ENCODE data around the gene CCM2L. TPM values are rescaled to one million over a fixed set of nuclear protein-coding genes. Genes with fewer than 3 reads are reported as not detected.

CCM2L gene
- total and polyA plus RNA-seq, 2 experiments from 2014 or later: 4.9 to 13.3 TPM

GRCh38 chr20:32036716-32037485, 26.7 kb downstream of the CCM2L start:
- Histone ChIP-seq H3K27ac (ENCODE audit: low read depth) (no peak overlapping the region), H3K4me2 (no peak overlapping the region), H4K20me1 (replicated peaks; ENCODE audit: insufficient read depth) (0 out of 2 replicates have a peak, but pooled peaks cover 2% of the 10 kb centered on the region), H2AFZ (no peak overlapping the region), H3K79me2 (replicated peaks; ENCODE audit: insufficient read depth) (no peaks in the 10 kb centered on the region), H3K9me2 (ENCODE audit: insufficient read depth) (no peaks in the 10 kb centered on the region), H3F3A (replicated peaks; ENCODE audit: low read depth) (peaks cover 3% of the 10 kb centered on the region; the same call in 1 of the 2 replicates), H3K27me3 (ENCODE audit: insufficient read depth) (no peaks in the 10 kb centered on the region), H3K4me3 (no peak overlapping the region), H3K36me3 (ENCODE audit: insufficient read depth) (no peaks in the 10 kb centered on the region), H3K4me1 (ENCODE audit: insufficient read depth) (peaks cover 24% of the 10 kb centered on the region)
- no peak for TF ChIP-seq CREB1 (CRISPR knock-in tag; IDR thresholded peaks at IDR 0.05; ENCODE audit: low read depth)
- TF ChIP-seq ETS1 (IDR thresholded peaks at IDR 0.05): no peak
- TF ChIP-seq POLR2AphosphoS5 (IDR thresholded peaks at IDR 0.05; ENCODE audit: low read depth): no peak
- TF ChIP-seq EZH2phosphoT487 (IDR thresholded peaks at IDR 0.05; ENCODE audit: unreplicated experiment): no peak
- TF ChIP-seq ZNF462 (CRISPR knock-in tag; IDR thresholded peaks at IDR 0.05): no peak
- no peak for TF ChIP-seq ZNF331 (CRISPR knock-in tag; IDR thresholded peaks at IDR 0.05; ENCODE audit: low read depth)
- TF ChIP-seq ZNF114 (CRISPR knock-in tag; IDR thresholded peaks at IDR 0.05): no peak
- no peak for TF ChIP-seq EZH2 (IDR thresholded peaks at IDR 0.05; ENCODE audit: low read depth, unreplicated experiment)
- TF ChIP-seq STAT1 (IDR thresholded peaks at IDR 0.05; ENCODE audit: unreplicated experiment): no peak
- no peak for TF ChIP-seq JUNB (IDR thresholded peaks at IDR 0.05; ENCODE audit: unreplicated experiment)
- TF ChIP-seq REST (IDR thresholded peaks at IDR 0.05; ENCODE audit: unreplicated experiment): no peak
- TF ChIP-seq CTCF (conservative IDR thresholded peaks at IDR 0.05; ENCODE audit: low read depth in 2 of 2): no peak
- TF ChIP-seq NANOG (IDR thresholded peaks at IDR 0.05; ENCODE audit: borderline replicate concordance): no peak
- H3K27me3 Mint-ChIP-seq (ENCODE audit: insufficient read depth, low read depth, poor library complexity): peaks cover 5% of the 10 kb centered on the region
- no peak overlapping the region for H3K4me3 Mint-ChIP-seq
- ATAC-seq: no peak
- peaks cover 22% of the 10 kb centered on the region for H3K9me3 Mint-ChIP-seq
- H3K27ac Mint-ChIP-seq: no peak overlapping the region
- no peaks in the 10 kb centered on the region; the same call in 1 of the 3 replicates for H3K36me3 Mint-ChIP-seq (ENCODE audit: low read depth)
- DNase-seq (ENCODE audit: low spot score): no peak
- H3K4me1 Mint-ChIP-seq: peaks cover 29% of the 10 kb centered on the region
